Measurements from ENCODE around the gene UAP1. TPM values are rescaled to one million over a fixed set of nuclear protein-coding genes. Genes with fewer than 3 reads are reported as not detected.

UAP1 gene
- total RNA-seq, 1 donor from 2014 or later, result 30.4 TPM

- H3K9me3 Mint-ChIP-seq, result no peaks in the 10 kb centered on the region
- no peak for TF ChIP-seq CTCF (IDR thresholded peaks at IDR 0.05; ENCODE audit: unreplicated experiment)
- no peak overlapping the region for H3K27ac Mint-ChIP-seq
- DNase-seq (ENCODE audit: low spot score in 2 of 2, unreplicated experiment in 2 of 2), result no peak
- H3K36me3 Mint-ChIP-seq, result no peaks in the 10 kb centered on the region
- H3K4me3 Mint-ChIP-seq, result no peak overlapping the region
- H3K4me1 Mint-ChIP-seq, result no peaks in the 10 kb centered on the region
- H3K27me3 Mint-ChIP-seq (ENCODE audit: low read depth), result no peaks in the 10 kb centered on the region
Observed at GRCh38 chr1:162554258-162554657, 7.3 kb upstream of the UAP1 start.

- Mint-ChIP-seq H3K4me3 (no peak overlapping the region), H3K27ac (no peak overlapping the region), H3K27me3 (ENCODE audit: low read depth) (no peaks in the 10 kb centered on the region), H3K9me3 (no peaks in the 10 kb centered on the region), H3K4me1 (peaks cover 13% of the 10 kb centered on the region), H3K36me3 (no peaks in the 10 kb centered on the region)
- no peak for DNase-seq (ENCODE audit: low spot score in 2 of 2, unreplicated experiment in 2 of 2)
- no peak for TF ChIP-seq CTCF (IDR thresholded peaks at IDR 0.05; ENCODE audit: unreplicated experiment)
Observed at GRCh38 chr1:162557536-162557935, 4.0 kb upstream of the UAP1 start.

- Mint-ChIP-seq H3K36me3 (no peaks in the 10 kb centered on the region), H3K27ac (peak overlapping the region; percentile 96), H3K9me3 (no peaks in the 10 kb centered on the region), H3K27me3 (ENCODE audit: low read depth) (no peaks in the 10 kb centered on the region), H3K4me3 (peak overlapping the region; percentile 91), H3K4me1 (peaks cover 21% of the 10 kb centered on the region)
- no peak for TF ChIP-seq CTCF (IDR thresholded peaks at IDR 0.05; ENCODE audit: unreplicated experiment)
- DNase-seq (ENCODE audit: low spot score in 2 of 2, unreplicated experiment in 2 of 2), result no peak
Observed at GRCh38 chr1:162560303-162561036, 1.1 kb upstream of the UAP1 start.

- no peak for TF ChIP-seq CTCF (IDR thresholded peaks at IDR 0.05; ENCODE audit: unreplicated experiment)
- peak; percentile 96 to 98 for DNase-seq (ENCODE audit: low spot score in 2 of 2, unreplicated experiment in 2 of 2)
Observed at GRCh38 chr1:162561037-162561615, 396 bp upstream of the UAP1 start.

DNA sequence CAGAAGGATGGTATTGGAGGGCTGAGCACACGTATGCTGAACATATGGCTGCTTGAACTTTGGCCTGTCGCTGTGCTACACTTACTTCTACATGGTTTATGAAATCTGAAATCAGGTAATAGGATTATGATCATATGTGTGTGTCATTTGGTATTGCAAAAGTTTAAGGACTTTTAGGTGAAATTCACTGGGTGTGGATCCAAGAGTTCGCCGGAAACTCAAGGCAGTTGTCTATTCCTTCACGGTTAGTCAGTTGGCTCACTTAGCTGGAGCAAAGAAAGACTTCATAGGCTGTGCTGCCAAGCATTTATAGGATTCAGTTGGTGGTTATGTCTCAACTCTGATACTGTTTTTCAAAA lies 927 bp downstream of the UAP1 start:
- DNase-seq (ENCODE audit: low spot score in 2 of 2, unreplicated experiment in 2 of 2), result no peak
- peak overlapping the region; percentile 76 for H3K4me3 Mint-ChIP-seq
- H3K4me1 Mint-ChIP-seq, result peaks cover 21% of the 10 kb centered on the region
- H3K36me3 Mint-ChIP-seq, result peaks cover 5% of the 10 kb centered on the region
- H3K27ac Mint-ChIP-seq, result peak overlapping the region; percentile 70
- no peaks in the 10 kb centered on the region for H3K27me3 Mint-ChIP-seq (ENCODE audit: low read depth)
- H3K9me3 Mint-ChIP-seq, result no peaks in the 10 kb centered on the region
- TF ChIP-seq CTCF (IDR thresholded peaks at IDR 0.05; ENCODE audit: unreplicated experiment), result no peak

More at GRCh38 chr1:162561037-162561615, 396 bp upstream of the UAP1 start:
- H3K9me3 Mint-ChIP-seq, result no peaks in the 10 kb centered on the region
- peak overlapping the region; percentile 96 for H3K27ac Mint-ChIP-seq
- H3K4me1 Mint-ChIP-seq, result peaks cover 21% of the 10 kb centered on the region
- no peaks in the 10 kb centered on the region for H3K36me3 Mint-ChIP-seq
- peak overlapping the region; percentile 91 for H3K4me3 Mint-ChIP-seq
- no peaks in the 10 kb centered on the region for H3K27me3 Mint-ChIP-seq (ENCODE audit: low read depth)
